HG02885 (cell line): ENCODE measurements around the gene CSF1.

Experiments used
- ATAC-seq: cut with Tn5 transposase; IDR thresholded peaks from one replicate; pipeline ENCODE4 v1.9.1; 2021; ENCODE audit warnings: mild to moderate bottlenecking; ENCODE audit not compliant: unreplicated experiment, poor library complexity

Gene CSF1

DNA sequence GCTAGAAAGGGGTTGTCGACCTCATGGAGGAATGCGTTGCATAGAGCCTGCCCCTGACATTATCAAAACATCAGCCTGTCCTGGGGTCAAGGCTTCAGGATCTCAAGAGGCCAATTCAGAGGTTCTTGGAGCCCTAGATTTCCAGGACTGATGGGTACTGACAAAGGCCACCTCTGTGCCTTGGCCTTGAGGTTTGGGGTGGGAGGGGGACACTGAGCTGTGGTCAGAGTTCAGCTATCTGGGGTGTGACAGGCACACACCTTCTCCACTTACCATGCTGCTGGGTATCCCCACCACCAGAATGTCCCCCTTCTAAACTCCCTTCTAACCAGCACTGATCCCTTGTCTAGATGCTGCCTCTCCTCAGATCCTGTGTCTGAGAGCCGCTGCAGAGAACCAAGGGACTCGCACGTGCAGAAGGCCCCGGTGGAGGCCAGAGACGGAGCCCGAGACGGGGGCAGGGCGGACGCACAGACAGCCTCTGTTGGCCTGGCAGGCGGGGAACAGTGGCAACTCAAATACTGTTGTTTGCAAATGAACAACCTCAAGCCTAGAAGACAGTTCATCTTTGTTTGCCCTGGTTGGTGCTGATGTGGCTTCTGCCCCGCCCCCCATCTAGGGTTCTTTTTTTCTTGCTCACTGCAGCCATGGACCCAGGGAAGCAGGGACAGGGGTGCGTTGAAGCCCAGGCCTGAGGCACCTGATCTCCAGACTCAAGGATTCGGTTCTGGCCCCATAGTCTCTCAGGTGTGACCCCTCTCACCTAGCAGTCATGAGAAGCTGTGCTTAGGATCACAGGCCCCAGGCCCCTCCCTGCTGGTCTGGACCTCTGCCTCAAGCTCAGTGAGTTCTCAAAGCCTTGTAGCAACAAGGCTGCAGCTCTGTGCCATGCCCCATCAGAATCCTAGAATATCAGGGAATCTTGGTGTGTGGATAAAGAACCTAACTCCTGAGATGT lies 28.1 kb upstream of the CSF1 start:
- ATAC-seq: no peak

DNA sequence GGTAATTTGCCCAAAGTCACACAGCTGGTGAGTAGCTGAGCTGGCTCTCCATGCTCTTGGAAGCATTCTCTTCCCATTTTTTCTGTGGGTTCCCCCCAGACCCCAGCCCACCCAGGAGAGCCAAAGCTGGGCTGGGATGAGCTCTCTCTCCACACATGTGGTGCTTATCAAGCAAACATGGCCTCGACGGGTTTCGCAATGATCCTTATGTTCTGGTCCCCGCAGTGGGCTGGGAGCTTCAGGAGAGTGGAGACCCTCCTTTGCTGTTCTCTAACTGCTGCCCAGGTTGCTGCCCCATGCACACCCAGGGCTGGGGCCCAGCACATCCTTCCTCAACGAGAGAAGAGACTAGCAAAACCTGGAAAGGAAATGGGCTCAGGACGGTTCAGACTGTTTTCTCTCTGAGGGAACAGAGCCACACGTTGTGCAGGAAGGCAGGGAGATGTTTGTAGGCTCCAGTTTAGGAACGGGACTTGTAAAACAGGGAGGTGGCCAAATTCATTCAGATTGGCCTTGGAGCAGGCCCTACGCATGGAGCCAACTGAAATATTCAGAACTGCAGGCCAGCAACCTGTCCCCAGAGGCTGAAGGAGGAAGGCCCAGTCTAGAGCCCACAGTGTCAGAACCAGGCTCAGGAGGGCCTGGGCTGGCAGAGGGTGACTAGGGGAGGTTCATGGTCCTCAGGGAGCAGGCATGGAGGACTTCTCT lies 27.2 kb upstream of the CSF1 start:
- no peak for ATAC-seq

DNA sequence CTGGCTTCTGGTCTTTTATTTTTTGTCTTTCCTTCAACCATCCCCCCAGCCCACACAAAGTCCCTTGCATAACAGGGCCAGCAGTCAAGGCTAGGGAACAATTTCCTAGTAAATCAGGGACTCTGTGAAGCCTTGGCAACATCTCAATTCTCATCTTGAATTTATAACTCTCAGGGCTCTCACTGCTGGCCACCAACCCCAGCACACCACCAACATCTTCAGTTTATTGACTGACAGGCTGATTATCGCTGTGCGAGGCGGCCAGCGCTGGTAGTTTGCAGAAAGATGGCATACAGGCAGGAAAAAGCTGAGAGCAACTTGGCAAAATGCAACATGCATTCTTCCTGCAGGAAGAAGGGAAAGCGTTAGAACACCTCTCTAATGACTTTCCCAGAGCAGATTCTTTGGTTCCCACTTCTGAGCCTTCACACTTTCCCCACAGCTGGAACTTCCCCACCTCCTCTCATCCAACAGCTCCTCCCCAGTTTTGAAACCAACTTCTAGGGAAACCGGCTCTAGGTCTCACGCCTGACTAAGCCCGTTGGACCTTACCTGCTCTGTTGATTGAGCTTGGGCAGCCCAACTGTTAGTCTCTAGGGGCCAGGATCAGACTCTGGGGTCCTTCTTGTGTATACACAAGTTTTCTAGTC lies 26.3 kb upstream of the CSF1 start:
- ATAC-seq: no peak

DNA sequence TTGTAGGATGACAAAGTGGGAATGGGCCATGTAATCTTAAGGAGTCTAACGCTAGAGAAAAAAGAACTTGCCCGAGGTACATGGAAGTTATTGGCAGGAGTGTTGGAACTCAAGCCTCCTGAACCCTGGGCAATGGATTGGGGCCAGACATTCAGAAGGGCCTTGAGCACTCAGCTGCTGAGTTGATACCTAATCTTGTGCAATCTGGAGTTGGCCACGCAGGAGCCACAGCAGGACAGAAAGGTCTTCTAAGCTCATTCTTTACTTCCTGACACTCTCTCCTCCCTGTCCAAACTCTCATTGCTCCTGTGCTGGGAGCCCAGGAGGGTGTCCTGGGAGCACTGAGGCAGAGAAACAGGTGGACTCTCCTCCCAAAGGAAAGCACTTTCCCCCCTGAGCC lies 25.1 kb upstream of the CSF1 start:
- no peak for ATAC-seq

DNA sequence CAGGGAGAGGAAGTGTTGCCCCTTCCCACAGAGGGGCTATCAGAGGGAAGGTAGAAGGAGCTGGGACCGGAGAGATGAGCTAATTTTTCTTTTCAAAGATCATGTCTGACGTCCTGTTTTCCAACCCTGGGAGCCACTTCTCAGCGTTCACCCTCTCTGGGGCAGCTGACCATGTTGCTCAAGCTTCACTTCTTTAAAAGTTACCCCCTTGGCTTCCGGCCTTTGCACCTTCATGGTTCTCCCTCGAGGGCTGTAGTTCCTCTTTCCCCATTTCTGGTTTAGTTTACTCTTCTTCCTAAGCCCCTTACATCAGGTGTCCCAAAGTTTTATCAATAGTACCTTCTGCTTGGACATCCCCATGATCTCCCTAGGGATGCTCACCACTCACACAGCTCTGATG lies 23.8 kb upstream of the CSF1 start:
- no peak for ATAC-seq

DNA sequence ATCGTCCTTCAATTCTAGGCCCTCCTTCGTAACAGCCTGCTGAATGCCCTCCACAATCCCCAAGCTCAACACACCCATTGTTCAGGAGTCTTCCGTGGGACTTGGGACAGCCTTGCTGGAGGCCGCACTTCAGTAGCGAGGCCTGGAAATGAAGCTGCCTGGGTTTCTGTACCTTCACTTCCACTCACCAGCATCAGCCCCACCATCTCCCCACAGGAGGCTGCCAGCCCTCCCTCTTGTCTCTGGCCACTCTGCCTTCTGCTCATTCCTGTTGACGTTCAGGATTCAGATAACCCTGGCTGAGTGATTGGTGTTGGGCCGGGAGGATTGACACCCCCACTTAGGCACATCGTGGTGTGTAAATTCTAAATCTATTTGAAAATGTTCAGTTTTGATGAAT lies 23.4 kb upstream of the CSF1 start:
- ATAC-seq: no peak

DNA sequence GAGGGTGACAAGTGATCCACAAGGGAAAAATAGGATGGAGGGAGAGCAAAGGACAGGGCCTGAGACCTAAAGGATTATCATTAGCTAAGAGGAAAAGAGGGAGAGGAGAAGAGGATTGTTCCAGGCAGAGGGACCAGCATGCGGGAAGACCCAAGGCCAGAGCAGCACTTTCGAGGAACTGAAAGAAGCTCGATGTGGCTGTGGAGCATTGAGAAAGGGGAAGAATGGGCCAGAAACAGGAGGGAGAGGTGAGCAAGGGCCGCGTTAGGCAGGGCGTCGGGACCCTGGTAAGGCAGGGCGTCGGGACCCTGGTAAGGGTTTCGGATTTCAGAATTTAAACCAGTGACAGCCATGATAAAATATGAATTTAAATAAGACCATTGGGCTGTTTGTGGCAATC lies 22.8 kb upstream of the CSF1 start:
- no peak for ATAC-seq

DNA sequence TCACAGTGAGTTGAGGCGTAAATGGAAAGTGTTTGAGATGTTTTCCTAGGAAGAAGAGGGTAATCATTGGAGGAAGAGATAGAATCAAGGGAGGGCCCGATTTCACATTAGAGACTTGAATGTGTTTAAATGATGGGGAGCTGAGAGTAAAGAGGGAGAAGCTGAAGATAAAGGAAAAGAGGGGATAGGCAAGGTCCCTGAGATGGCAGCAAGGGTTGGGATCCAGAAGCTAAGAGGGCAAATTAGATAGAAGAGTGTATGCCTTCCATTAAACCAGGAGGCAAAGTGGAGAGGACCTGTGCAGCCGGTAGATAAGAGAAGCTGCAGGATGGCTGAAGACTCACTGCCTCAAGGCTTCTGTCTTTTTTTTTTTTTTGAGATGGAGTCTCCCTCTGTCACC lies 21.6 kb upstream of the CSF1 start:
- no peak for ATAC-seq

DNA sequence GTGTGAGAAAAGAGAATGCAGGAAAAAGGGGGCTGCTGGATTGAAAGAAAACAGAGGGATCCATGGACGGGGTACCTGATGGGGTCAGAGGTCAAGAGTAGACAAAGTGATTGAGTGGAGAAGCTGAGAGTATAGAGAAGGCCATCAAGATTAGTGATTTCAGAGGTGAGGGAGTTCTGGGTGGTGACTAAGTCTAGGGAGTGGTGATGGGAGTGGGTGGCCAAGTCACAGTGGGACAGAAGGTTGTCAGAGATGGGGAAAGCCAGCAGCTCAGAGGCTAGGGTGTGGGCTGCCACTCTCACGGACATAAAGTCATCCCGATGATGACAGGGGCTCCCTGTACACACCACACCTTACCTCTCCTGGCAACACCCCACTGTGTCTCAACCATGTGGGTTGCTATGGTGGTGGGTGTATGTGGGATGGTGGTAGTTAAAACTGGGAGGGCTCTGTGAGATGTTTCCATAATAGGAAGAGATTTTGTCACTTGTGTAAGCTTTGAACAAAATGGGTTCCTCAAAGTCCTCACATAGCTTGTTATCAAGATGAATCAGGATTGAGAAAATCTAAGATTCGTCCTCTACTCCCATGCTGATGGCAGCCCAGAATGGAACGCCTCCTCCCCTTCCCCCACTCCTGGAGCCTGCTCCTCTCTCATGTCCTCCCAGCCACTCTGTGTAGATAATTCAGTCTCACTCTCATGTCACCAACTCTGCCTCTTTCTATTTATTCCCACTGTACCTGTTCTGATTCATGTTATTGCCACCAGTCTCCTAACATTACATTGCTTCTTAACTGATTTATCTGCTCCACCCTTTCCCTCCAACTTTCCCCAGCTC lies 20.3 kb upstream of the CSF1 start:
- ATAC-seq: no peak

DNA sequence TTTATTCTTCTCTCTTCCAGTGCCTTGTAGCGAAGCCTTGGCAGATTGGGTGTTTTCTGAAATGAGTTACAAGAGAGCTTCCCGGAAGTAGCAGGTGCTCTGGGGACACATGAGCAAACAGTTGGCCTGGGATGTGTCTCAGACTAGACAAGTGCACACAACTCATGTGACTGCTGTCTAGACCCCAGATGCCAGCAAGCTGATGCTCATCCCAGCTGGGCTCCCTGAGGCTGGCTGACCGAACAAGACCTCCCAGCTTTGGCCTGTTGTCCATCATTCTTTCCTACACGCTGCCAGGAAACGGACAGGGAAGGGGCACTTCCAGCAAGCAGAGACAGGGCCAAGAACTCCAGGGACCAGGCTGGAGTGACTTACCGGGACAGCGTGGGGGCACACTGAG lies 18.7 kb upstream of the CSF1 start:
- ATAC-seq: no peak

DNA sequence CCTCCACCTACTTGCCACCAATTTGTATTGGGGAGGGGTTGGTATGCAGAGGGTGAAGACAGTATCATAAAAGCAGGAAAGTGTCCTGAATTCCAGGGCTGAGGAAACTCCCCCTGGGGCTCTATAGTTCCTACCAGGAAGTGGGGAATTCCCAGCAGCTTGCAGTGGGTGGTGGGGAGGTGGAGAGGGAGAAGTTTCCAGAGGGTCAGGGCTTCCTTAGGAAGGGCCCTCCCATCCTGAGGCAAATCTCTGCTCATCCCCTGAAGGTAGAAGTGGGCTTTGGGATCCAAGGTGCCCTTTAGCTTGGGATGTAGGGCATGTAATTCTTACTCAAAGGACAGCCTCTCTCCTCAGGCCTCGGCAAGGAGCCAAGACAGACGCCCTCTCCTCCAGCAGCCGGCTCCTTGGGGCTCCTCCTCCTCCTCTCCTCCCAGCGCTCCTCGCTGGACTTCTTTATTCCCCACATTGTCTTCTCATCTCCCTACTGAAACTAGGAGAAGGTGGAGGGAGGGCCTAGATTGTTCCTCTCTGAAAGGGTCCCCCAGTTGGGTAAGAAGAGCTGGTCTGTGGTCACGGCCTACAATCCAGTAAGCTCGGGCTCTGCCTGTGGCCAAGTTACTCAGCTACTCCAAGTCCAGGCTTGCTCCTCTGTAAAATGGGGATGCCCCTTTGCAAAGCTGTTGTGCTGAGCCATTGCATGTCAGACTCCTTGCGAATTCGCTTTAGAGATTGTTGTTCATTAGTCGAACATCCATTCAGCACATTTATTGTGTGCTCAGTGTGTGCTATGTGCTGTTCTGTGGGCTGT lies 17.9 kb upstream of the CSF1 start:
- no peak for ATAC-seq

DNA sequence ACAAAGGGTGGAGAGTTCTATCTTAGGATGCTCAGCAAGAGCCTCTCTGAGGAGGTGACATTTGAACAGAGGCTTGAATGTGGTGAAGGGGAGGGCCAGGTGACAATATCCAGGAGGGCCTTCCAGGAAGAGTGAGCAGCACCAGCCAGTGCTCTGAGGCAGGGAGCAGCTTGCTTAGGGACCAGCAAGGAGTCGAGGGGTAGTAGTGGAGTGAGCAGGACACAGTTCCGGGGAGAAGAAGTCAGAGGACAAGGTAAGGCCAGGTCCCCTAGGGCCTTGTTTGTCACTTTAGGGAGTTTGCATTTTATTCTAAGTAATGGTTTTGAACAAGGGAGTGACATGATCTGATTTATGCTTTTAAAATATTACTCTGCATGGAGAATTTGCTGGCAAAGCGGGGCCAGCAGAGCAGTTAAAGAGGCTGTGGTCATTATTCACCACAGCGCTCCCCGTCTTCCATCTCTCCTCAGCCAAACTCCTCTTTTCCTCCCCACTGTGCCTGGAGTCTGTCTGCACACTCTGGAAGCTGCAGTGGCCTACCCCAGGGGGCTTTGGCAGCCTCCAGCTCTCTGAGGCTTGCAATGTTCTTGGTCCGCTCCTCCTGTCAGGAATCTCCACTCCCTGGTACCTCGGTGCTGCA lies 17.0 kb upstream of the CSF1 start:
- no peak for ATAC-seq

DNA sequence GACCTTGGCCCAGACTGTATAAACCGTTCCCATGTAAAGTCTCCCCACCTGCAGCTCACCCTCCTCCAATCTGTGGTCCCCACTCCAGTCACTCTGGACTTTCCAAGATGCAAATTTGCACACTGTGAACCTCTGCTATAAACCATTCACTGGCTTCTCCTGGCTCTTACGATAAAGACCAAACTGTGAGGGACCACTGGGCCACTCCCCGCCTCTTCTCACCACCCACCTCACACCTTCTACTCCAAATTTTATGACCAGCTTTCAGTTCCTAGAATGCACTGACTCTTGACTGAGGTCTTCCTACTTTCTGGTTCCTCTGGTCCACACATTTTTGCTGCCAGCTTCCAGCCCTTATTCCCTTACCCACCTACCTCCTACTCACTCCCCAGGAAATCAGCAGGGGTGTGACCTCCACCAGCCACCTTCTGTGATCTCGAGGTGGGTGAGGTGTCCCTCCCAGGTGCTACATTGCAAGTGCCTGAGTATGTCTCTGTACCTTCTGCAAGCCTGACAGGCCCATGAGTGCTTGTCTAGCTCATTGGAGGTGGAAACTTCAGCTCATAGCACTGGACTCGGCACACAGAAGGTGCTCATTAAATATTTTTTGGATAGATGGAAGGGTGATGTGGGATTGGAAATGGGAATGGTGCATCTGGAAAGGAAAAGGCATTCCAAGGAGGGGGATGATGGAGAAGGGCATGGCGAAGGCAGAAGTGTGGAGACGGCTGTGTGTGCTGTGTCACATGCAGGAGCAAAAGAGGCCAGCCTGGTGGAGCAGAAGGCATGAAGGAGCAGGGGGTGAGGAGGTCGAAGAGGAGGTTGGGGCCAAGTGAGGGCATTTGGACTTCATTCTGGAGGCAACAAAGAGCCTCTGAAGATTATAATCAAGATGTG lies 15.6 kb upstream of the CSF1 start:
- ATAC-seq: no peak

DNA sequence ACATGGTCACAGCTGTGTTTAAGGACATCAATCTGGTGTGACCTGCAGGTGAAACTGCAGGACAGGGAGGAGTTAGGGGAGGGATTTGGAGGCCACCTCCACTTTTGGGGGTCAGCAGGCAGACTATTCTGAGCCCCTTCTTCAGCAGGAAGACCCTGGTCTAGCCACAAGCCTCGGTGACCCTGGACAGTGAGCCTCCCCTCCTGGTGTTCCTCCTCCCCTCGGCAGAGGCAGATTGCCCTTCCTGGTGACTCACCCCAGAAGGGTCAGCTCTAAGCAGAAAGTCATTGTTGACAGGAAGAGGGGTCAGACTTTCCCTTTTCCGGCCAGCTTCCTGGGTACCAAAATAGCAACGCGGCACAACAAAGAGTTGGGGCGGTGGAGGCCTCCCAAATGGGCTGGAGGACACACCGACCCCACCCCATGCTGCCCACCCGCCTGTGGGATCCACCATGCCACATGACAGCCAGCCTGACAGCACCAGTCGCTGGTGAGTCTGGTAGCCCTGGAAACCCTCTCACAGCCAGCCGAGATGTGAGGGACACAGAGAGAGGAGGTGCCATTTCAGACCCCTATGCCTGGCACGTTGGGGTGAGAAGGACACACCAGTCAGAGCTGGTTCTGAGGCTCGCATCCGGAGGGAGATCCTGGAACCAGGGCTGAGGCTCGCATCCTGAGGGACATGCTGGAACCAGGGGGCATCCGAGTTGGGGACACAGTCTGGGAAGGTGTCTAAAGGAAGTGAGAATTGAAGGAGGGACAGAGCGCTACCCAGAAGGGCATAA lies 14.7 kb upstream of the CSF1 start:
- ATAC-seq: no peak

DNA sequence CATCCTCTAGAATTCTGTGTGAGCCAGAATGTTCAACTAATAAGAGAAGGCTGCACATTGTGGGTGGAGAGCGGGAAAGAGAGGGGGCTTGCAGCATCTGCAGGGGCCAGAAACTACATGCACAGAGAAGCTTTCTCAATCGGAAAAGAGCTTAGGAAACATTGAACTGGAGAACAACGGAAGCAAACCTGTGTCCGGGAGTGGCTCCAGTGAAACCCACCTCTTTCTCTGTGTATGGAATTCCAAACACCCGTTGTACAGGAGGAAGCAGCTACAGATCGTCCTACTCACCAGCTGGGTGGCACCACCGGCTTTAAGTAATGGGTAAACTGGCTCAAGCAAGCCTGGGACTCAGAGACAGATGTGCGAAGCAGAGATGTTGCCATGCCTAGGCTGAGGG lies 14.0 kb upstream of the CSF1 start:
- no peak for ATAC-seq

DNA sequence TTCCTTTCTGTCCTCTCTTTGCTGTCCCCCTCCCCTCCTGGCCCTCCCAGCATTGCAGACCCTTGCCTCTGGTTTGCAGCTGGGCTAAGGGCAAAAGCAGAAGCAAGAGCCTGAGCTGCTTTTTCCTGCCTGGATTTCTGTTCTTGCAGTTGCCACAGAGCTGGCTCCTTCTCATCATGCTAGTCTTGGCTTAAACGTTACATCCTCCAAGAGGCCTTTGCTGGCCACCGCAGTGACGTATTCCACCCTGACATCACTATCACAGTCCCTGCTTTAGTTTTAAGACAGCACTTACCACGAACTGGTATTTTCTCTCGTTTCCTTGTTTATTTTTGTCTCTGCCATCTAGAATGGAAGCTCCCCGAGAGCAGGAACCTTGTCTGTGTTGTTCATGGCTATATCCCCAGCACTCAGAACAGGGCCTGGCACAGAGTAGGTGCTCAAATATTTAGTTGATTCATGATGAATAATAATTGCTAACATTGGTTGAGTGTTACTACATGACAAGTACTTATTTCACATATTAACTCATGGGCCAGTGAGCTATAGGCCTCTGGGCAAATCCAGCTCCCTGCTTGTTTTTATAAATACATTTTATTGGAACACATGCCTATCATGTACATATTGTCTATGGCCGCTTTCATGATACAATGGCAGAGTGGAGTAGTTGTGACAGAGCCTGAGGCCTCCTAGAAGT lies 13.2 kb upstream of the CSF1 start:
- ATAC-seq: no peak

DNA sequence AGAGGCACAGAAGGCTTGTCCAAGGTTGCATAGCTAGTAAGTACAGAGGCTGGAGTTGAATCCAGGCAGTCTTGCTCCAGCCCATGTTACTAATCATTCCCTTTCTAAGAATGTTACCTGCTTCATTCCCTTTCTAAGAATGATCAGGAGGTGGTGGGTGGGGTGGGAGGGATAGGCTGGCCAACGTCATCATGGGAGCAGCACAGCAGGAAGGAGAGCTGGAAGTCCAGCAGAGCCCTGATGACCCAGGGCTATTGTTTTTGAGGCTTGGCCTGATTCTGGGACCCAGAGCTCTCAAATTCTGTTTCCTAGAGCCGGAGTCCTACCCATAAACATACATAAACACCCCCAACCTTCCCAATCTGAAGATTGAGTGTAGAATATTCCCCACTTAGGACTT lies 11.8 kb upstream of the CSF1 start:
- ATAC-seq: no peak
